Mesendoderm (in vitro differentiated cells): Measurements from ENCODE around the gene ADARB1.

Experiments used
- DNase-seq: peaks from one replicate; pipeline ENCODE4 v3.0.0; 2013
- H2AK5ac ChIP-seq: 2 replicates; pipeline ENCODE4 v1.6.1; 2013; ENCODE audit warnings: low read length, inconsistent platforms
- H2BK120ac ChIP-seq: 2 replicates; pipeline ENCODE4 v1.6.1; 2013; ENCODE audit warnings: low read depth, mild to moderate bottlenecking, low read length, moderate library complexity, mixed read lengths
- H2BK15ac ChIP-seq: replicated peaks from 2 replicates; pipeline ENCODE4 v1.6.1; 2013; ENCODE audit warnings: low read depth, mild to moderate bottlenecking, moderate library complexity
- H2BK5ac ChIP-seq: 2 replicates; pipeline ENCODE4 v1.6.1; 2013; ENCODE audit warnings: low read length, inconsistent platforms
- H3K18ac ChIP-seq: 2 replicates; pipeline ENCODE4 v1.6.1; 2013; ENCODE audit warnings: mild to moderate bottlenecking, low read length, mixed read lengths
- H3K23ac ChIP-seq: one replicate; pipeline ENCODE4 v1.6.1; 2013; ENCODE audit warnings: low read length
- H3K27ac ChIP-seq: 2 replicates; pipeline ENCODE4 v1.5.1; 2013; ENCODE audit warnings: low read depth, mild to moderate bottlenecking, inconsistent platforms, low read length, moderate library complexity
- H3K27me3 ChIP-seq: 2 replicates; pipeline ENCODE4 v1.6.1; 2013; ENCODE audit warnings: low read length, control low read depth, mild to moderate bottlenecking, inconsistent platforms; ENCODE audit not compliant: insufficient read depth, poor library complexity
- H3K36me3 ChIP-seq: 2 replicates; pipeline ENCODE4 v1.6.1; 2013; ENCODE audit warnings: low read length, inconsistent platforms; ENCODE audit not compliant: control insufficient read depth, insufficient read depth
- H3K4ac ChIP-seq: one replicate; pipeline ENCODE4 v1.6.1; 2013; ENCODE audit warnings: low read depth, mild to moderate bottlenecking, low read length, moderate library complexity
- H3K4me1 ChIP-seq: 2 replicates; pipeline ENCODE4 v1.6.1; 2013; ENCODE audit warnings: low read depth, low read length, inconsistent platforms; ENCODE audit not compliant: control insufficient read depth
- H3K4me2 ChIP-seq: 2 replicates; pipeline ENCODE4 v1.6.1; 2013; ENCODE audit warnings: low read length
- H3K4me3 ChIP-seq: 2 replicates; pipeline ENCODE4 v1.5.1; 2013; ENCODE audit warnings: mild to moderate bottlenecking, low read length
- H3K56ac ChIP-seq: one replicate; pipeline ENCODE4 v1.6.1; 2013; ENCODE audit warnings: low read length
- H3K79me1 ChIP-seq: 2 replicates; pipeline ENCODE4 v1.6.1; 2013; ENCODE audit warnings: low read length, inconsistent platforms
- H3K79me2 ChIP-seq: 2 replicates; pipeline ENCODE4 v1.6.1; 2013; ENCODE audit warnings: mild to moderate bottlenecking, low read length; ENCODE audit not compliant: control insufficient read depth, insufficient read depth
- H3K9ac ChIP-seq: 2 replicates; pipeline ENCODE4 v1.6.1; 2013; ENCODE audit warnings: low read length, inconsistent platforms
- H4K5ac ChIP-seq: one replicate; pipeline ENCODE4 v1.6.1; 2013; ENCODE audit warnings: low read length
- H4K8ac ChIP-seq: one replicate; pipeline ENCODE4 v1.6.1; 2013; ENCODE audit warnings: low read depth, mild to moderate bottlenecking, control low read depth, low read length, moderate library complexity
- WGBS: extraction: QIAGEN DNeasy Blood & Tissue Kit; methylation state at CpG from one replicate; pipeline ENCODE4 v1.1.7; 2013; ENCODE audit warnings: low lambda C conversion rate, missing lambda C conversion rate; ENCODE audit not compliant: insufficient coverage; ENCODE audit errors: extremely low coverage; 5-methylcytosine and 5-hydroxymethylcytosine counted together

Gene ADARB1

DNA sequence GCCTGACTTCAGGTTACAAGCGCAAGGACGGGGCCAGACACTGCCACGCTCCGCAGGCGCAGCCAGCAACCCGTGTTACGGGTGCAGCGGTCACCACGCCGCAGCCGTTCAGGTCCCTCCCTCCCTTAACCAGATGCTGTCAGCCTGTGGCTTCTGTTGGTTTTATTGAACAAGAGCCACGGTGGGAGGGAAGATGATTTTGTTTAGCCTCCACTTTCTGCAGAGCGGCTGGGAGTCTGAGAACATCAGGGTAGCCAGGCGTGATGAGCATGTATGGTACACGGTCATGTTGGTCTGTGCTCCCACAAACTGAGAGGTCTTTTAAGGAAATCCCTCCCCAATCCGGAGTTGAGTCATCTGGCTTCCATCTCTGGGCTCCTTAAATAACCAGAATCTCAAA is 18.5 kb upstream of the ADARB1 start:
- H3K27me3 ChIP-seq, result no peaks in the 10 kb centered on the region
- H3K18ac ChIP-seq, result no peak overlapping the region
- no peak overlapping the region for H3K27ac ChIP-seq
- H4K5ac ChIP-seq, result no peak overlapping the region
- H3K36me3 ChIP-seq, result no peaks in the 10 kb centered on the region
- no peak overlapping the region for H2AK5ac ChIP-seq
- no peak overlapping the region for H2BK5ac ChIP-seq
- no peak overlapping the region for H2BK120ac ChIP-seq
- no peak overlapping the region for H3K23ac ChIP-seq
- DNase-seq, result no peak
- H3K4me1 ChIP-seq, result peaks cover 4% of the 10 kb centered on the region
- no CpG with 5 or more reads among the region's 16 CpGs for WGBS
- H3K9ac ChIP-seq, result no peak overlapping the region
- no peak overlapping the region for H2BK15ac ChIP-seq
- H3K79me2 ChIP-seq, result no peaks in the 10 kb centered on the region
- no peak overlapping the region for H4K8ac ChIP-seq
- H3K56ac ChIP-seq, result no peak overlapping the region
- no peak overlapping the region for H3K4me3 ChIP-seq
- H3K79me1 ChIP-seq, result no peaks in the 10 kb centered on the region
- no peak overlapping the region for H3K4ac ChIP-seq
- H3K4me2 ChIP-seq, result no peak overlapping the region

DNA sequence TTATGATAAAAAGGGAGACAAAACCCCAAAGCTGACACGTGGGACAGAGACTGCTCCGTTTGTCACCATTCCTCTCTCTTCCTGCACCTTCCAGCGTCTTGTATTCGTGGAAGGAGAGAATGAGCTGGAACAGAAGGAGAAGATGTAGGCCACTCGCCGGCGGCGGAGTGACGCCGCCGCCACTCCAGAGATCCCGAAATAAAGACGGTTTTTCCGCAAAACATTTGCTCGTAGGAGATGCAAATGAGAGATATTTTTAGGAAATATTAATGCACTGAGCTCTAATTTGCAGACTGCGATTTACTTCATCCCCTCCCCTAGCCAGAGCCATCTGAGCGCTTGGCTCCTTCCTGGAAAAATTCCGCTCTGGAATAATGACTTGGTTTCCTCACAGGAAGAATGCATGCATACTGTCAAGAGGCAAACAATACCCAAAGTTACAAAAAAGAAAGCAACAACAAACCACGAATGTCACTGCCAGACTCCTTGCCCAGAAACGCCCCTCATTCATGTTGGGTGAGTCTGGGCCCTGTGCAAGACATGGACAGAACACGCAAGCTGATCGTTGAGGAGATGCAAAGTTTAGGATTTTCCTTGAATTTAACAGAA is 18.0 kb upstream of the ADARB1 start:
- H3K27me3 ChIP-seq, result no peaks in the 10 kb centered on the region
- no peaks in the 10 kb centered on the region for H3K36me3 ChIP-seq

DNA sequence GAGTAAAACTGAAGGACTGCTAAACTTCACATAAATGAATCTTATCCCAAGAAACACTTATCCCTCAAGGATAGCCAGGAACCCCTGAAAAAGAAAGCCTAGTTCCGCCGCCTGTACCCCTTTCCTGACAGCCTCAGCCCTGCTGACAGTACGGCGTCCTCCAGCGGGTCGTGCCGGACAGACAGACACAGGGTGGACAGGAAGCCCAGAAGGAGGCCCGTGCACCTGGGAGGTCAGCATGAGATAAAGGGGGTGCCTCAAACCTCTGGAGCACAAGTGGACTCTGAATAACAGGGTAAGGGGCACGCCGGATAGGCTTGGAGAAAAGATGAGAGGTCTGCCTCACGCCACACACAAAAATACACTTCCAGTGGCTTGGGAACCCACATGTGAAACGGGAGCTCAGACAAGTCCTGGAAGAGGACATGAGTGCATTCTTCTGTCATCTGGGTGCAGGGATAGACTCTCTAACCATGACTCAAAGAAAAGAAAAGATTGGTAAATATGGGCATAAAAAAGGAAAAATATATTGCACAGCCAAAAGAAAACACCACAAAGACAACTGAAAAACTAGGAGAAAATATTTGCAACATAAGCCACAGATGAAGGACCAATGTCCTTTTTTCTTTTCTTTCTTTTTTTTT is 17.3 kb upstream of the ADARB1 start:
- Histone ChIP-seq H2BK5ac (no peak overlapping the region), H3K79me2 (no peaks in the 10 kb centered on the region), H3K4me2 (no peak overlapping the region), H3K27ac (no peak overlapping the region), H2BK15ac (no peak overlapping the region), H3K36me3 (no peaks in the 10 kb centered on the region), H4K5ac (no peak overlapping the region), H3K9ac (no peak overlapping the region), H3K4me1 (no peaks in the 10 kb centered on the region), H3K56ac (no peak overlapping the region), H2BK120ac (no peak overlapping the region), H3K4me3 (no peak overlapping the region), H3K79me1 (no peaks in the 10 kb centered on the region), H3K18ac (no peak overlapping the region), H3K4ac (no peak overlapping the region), H3K27me3 (no peaks in the 10 kb centered on the region), H3K23ac (no peak overlapping the region), H2AK5ac (no peak overlapping the region), H4K8ac (no peak overlapping the region)
- DNase-seq, result no peak
- no CpG with 5 or more reads among the region's 12 CpGs for WGBS

More for the DNA sequence above, 18.0 kb upstream of the ADARB1 start:
- H3K4me2 ChIP-seq, result no peak overlapping the region
- H4K8ac ChIP-seq, result no peak overlapping the region
- H3K27ac ChIP-seq, result no peak overlapping the region
- no peaks in the 10 kb centered on the region for H3K79me2 ChIP-seq
- H4K5ac ChIP-seq, result no peak overlapping the region
- no peak overlapping the region for H2BK120ac ChIP-seq
- H3K18ac ChIP-seq, result no peak overlapping the region
- H3K23ac ChIP-seq, result no peak overlapping the region
- H3K4me1 ChIP-seq, result peaks cover 2% of the 10 kb centered on the region
- H3K79me1 ChIP-seq, result no peaks in the 10 kb centered on the region
- no peak overlapping the region for H3K56ac ChIP-seq
- DNase-seq, result no peak
- H3K4ac ChIP-seq, result no peak overlapping the region
- H2AK5ac ChIP-seq, result no peak overlapping the region
- no peak overlapping the region for H2BK15ac ChIP-seq
- WGBS, result no CpG with 5 or more reads among the region's 22 CpGs
- no peak overlapping the region for H3K9ac ChIP-seq
- H2BK5ac ChIP-seq, result no peak overlapping the region
- H3K4me3 ChIP-seq, result no peak overlapping the region

DNA sequence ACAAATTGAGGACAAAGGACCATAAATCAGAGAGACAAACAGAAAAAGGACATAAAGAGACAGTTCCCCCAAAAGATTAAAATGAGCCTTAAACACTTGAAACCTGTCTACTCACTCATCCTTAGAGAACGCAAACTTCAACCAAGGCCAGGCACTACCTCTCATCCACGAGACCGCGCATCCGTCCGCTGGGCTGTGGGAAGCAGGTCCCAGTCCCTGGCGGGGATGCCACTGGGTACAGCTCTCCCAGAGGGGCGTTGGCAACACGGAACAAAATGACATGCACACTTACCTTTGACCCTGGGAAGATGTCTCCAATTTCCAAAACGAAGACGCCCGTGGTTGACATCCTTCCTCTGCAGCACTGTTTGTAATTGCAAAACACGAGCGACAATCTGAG is 16.5 kb upstream of the ADARB1 start:
- Histone ChIP-seq H4K8ac (no peak overlapping the region), H2BK5ac (no peak overlapping the region), H3K9ac (no peak overlapping the region), H3K23ac (no peak overlapping the region), H3K56ac (no peak overlapping the region), H3K79me1 (no peaks in the 10 kb centered on the region), H3K4ac (no peak overlapping the region), H3K27me3 (no peaks in the 10 kb centered on the region), H3K18ac (no peak overlapping the region), H2BK15ac (no peak overlapping the region), H3K4me1 (no peaks in the 10 kb centered on the region), H3K4me3 (no peak overlapping the region), H3K36me3 (no peaks in the 10 kb centered on the region), H4K5ac (no peak overlapping the region), H2AK5ac (no peak overlapping the region), H2BK120ac (no peak overlapping the region), H3K4me2 (no peak overlapping the region), H3K79me2 (no peaks in the 10 kb centered on the region), H3K27ac (no peak overlapping the region)
- no CpG with 5 or more reads among the region's 14 CpGs for WGBS
- DNase-seq, result no peak

DNA sequence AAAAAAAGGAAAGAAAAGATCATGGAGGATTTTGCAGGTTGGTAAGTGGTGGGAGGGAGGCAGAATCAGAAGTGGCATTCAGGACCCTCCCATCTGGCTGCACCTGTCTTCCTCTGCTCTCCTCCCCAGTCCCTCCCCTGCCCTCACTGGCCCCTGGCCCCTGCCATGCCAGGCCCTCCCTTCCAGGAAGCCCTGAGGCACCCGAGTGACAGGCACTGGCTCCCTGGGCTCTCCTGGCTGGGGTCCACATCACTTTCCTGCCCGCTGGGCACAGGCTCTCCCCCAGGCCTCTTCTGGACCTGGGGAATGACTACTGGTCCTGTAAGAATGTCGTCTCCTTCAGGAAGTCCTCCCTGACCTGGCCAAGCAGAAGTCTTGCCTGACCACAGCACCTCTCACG is 15.3 kb upstream of the ADARB1 start:
- H3K27ac ChIP-seq, result no peak overlapping the region
- no peak overlapping the region for H3K9ac ChIP-seq
- H3K23ac ChIP-seq, result no peak overlapping the region
- H3K4me1 ChIP-seq, result no peaks in the 10 kb centered on the region
- no peak overlapping the region for H2BK15ac ChIP-seq
- no peak overlapping the region for H3K4me2 ChIP-seq
- no peaks in the 10 kb centered on the region for H3K79me1 ChIP-seq
- no peak overlapping the region for H2BK5ac ChIP-seq
- no CpG with 5 or more reads among the region's 4 CpGs for WGBS
- no peak overlapping the region for H3K4ac ChIP-seq
- H3K27me3 ChIP-seq, result no peaks in the 10 kb centered on the region
- DNase-seq, result no peak
- H2BK120ac ChIP-seq, result no peak overlapping the region
- no peak overlapping the region for H3K18ac ChIP-seq
- H4K8ac ChIP-seq, result no peak overlapping the region
- no peak overlapping the region for H2AK5ac ChIP-seq
- H4K5ac ChIP-seq, result no peak overlapping the region
- H3K79me2 ChIP-seq, result no peaks in the 10 kb centered on the region
- no peaks in the 10 kb centered on the region for H3K36me3 ChIP-seq
- no peak overlapping the region for H3K4me3 ChIP-seq
- no peak overlapping the region for H3K56ac ChIP-seq

DNA sequence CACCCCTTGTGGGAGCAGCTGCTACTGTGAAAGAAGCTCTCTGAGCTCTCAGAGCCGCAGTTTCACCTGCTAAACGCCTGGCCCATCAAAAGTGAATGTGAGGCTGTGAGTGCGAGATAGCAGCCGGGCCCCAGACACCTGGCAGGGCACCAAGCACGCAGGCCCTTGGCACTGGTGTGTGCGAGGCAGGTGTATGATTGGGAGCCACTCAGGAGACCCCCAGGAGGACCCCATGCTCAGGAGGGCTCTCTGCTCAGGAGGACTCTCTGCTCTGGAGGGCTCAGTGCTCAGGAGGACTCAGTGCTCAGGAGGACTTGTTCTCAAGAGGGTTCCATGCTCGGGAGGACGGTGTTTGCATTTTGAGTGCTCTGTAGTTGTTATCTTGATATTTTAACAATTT is 14.3 kb upstream of the ADARB1 start:
- no peak overlapping the region for H3K56ac ChIP-seq
- no peaks in the 10 kb centered on the region for H3K36me3 ChIP-seq
- no peaks in the 10 kb centered on the region for H3K79me1 ChIP-seq
- H3K27ac ChIP-seq, result no peak overlapping the region
- H2AK5ac ChIP-seq, result no peak overlapping the region
- no peak overlapping the region for H3K18ac ChIP-seq
- no peak overlapping the region for H3K4me3 ChIP-seq
- no peaks in the 10 kb centered on the region for H3K4me1 ChIP-seq
- WGBS, result no CpG with 5 or more reads among the region's 8 CpGs
- no peak overlapping the region for H4K8ac ChIP-seq
- no peak overlapping the region for H2BK5ac ChIP-seq
- no peak for DNase-seq
- no peak overlapping the region for H3K4me2 ChIP-seq
- H4K5ac ChIP-seq, result no peak overlapping the region
- no peak overlapping the region for H2BK15ac ChIP-seq
- no peak overlapping the region for H3K23ac ChIP-seq
- no peak overlapping the region for H2BK120ac ChIP-seq
- H3K4ac ChIP-seq, result no peak overlapping the region
- no peaks in the 10 kb centered on the region for H3K27me3 ChIP-seq
- no peak overlapping the region for H3K9ac ChIP-seq
- no peaks in the 10 kb centered on the region for H3K79me2 ChIP-seq
